ENCODE results near the gene ZNF17.

Gene ZNF17

DNA sequence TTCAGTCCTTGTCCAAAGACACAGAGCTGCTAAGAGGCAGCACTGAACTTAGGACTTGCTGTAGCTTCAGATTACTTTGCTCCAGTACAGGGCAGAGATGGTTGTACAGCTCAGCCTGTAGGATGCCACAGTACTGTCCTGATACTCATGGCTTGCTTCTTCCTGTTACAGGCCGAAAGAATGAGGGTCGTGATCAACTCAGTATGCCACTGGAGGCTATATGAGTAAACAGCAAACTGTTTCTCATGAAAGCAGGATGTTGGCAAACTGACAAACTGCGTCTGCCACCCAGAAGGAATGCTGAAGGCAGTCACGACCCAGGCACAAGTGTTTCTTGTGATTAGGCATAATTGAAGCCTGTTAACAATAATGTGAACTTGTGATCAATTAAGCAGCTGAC lies 27.0 kb downstream of the ZNF17 start:
- H2AFZ ChIP-seq (ENCODE audit: low read length): no peak overlapping the region
- no peak overlapping the region for H3K4me2 ChIP-seq (ENCODE audit: low read depth, low read length)
- no peak overlapping the region for H3K4me3 ChIP-seq (ENCODE audit: low read length)
- H3K79me2 ChIP-seq (ENCODE audit: low read length): peaks cover 53% of the 10 kb centered on the region
- no peaks in the 10 kb centered on the region for H4K20me1 ChIP-seq (ENCODE audit: insufficient read depth, low read length)
- H3K27ac ChIP-seq (ENCODE audit: low read length): no peak overlapping the region
- no peaks in the 10 kb centered on the region for H3K9me2 ChIP-seq (replicated peaks; ENCODE audit: insufficient read depth, low read length)
- H3K9me3 ChIP-seq (replicated peaks; ENCODE audit: insufficient read depth, low read length): no peaks in the 10 kb centered on the region
- TF ChIP-seq EZH2 (optimal IDR thresholded peaks at IDR 0.05; ENCODE audit: low read depth, low read length): no peak
- TF ChIP-seq, protein P1, sequence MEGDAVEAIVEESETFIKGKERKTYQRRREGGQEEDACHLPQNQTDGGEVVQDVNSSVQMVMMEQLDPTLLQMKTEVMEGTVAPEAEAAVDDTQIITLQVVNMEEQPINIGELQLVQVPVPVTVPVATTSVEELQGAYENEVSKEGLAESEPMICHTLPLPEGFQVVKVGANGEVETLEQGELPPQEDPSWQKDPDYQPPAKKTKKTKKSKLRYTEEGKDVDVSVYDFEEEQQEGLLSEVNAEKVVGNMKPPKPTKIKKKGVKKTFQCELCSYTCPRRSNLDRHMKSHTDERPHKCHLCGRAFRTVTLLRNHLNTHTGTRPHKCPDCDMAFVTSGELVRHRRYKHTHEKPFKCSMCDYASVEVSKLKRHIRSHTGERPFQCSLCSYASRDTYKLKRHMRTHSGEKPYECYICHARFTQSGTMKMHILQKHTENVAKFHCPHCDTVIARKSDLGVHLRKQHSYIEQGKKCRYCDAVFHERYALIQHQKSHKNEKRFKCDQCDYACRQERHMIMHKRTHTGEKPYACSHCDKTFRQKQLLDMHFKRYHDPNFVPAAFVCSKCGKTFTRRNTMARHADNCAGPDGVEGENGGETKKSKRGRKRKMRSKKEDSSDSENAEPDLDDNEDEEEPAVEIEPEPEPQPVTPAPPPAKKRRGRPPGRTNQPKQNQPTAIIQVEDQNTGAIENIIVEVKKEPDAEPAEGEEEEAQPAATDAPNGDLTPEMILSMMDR (IDR thresholded peaks at IDR 0.05; ENCODE audit: low read length): no peak
- TF ChIP-seq EZH2phosphoT487 (IDR thresholded peaks at IDR 0.05; ENCODE audit: low read length): no peak
- no peak overlapping the region for H3K9ac ChIP-seq (ENCODE audit: low read length)
- peaks cover under 1% of the 10 kb centered on the region; the same call in 1 of the 2 replicates for H3K36me3 ChIP-seq (replicated peaks; ENCODE audit: insufficient read depth, low read length)
- DNase-seq: no peak
- H3K4me1 ChIP-seq (ENCODE audit: low read length): peaks cover 9% of the 10 kb centered on the region
- no peaks in the 10 kb centered on the region for H3K27me3 ChIP-seq (replicated peaks; ENCODE audit: insufficient read depth, low read length)
- no peaks in the 10 kb centered on the region for H3F3A ChIP-seq (ENCODE audit: insufficient read depth, low read length)

GRCh38 chr19:57438925-57439324 lies 28.0 kb downstream of the ZNF17 start:
- H3K9me3 ChIP-seq (replicated peaks; ENCODE audit: insufficient read depth, low read length): no peaks in the 10 kb centered on the region
- H4K20me1 ChIP-seq (ENCODE audit: insufficient read depth, low read length): no peaks in the 10 kb centered on the region
- H3K9ac ChIP-seq (ENCODE audit: low read length): no peak overlapping the region
- H3K79me2 ChIP-seq (ENCODE audit: low read length): peaks cover 53% of the 10 kb centered on the region
- H3K4me3 ChIP-seq (ENCODE audit: low read length): no peak overlapping the region
- H3K36me3 ChIP-seq (replicated peaks; ENCODE audit: insufficient read depth, low read length): peaks cover 10% of the 10 kb centered on the region; the same call in 1 of the 2 replicates
- DNase-seq: no peak
- peaks cover 9% of the 10 kb centered on the region for H3K4me1 ChIP-seq (ENCODE audit: low read length)
- no peak overlapping the region for H3K27ac ChIP-seq (ENCODE audit: low read length)
- TF ChIP-seq EZH2phosphoT487 (IDR thresholded peaks at IDR 0.05; ENCODE audit: low read length): no peak
- TF ChIP-seq EZH2 (optimal IDR thresholded peaks at IDR 0.05; ENCODE audit: low read depth, low read length): no peak
- TF ChIP-seq, protein P1 (IDR thresholded peaks at IDR 0.05; ENCODE audit: low read length): no peak
- no peak overlapping the region for H2AFZ ChIP-seq (ENCODE audit: low read length)
- H3K4me2 ChIP-seq (ENCODE audit: low read depth, low read length): no peak overlapping the region
- no peaks in the 10 kb centered on the region for H3F3A ChIP-seq (ENCODE audit: insufficient read depth, low read length)
- H3K27me3 ChIP-seq (replicated peaks; ENCODE audit: insufficient read depth, low read length): no peaks in the 10 kb centered on the region
- no peaks in the 10 kb centered on the region for H3K9me2 ChIP-seq (replicated peaks; ENCODE audit: insufficient read depth, low read length)

DNA sequence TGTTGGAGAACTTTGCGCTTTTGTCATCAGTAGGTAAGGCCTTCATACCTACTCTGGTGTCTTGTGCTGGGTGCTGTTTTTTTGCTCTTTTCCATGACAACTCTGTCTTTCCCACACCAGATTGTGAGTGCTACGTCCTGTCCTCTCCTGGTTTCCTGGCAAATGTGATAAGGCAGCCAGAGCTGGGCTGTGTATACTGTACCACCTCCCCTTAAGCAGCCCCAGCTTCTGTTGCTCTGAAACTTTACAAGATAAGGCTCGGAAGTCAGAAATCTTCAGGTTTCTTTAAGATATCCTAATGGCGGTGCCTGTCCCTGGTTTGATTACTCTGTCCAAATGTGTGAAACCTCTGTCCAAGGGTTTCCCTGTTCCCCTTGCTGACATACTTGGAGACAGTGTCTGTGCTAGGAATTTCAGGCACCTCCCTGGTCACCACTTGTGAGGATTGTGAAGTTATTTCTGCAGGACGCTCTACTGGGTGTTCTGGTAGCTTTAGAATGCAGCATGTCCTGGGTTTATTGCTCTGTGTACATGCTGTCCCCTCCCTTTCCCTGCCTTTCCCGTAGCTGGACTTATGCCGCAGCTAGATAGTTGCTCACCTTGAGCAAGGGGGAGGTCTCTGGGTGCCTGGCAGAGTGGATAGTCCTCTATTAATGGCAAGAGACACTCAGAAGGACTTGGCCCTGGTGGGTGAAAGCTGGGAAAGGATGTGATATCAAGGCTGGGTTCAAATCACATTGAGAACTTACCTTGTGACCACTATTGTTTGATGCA lies 31.2 kb downstream of the ZNF17 start:
- Histone ChIP-seq H2AFZ (ENCODE audit: low read length) (no peak overlapping the region), H3K4me2 (ENCODE audit: low read depth, low read length) (no peak overlapping the region), H3K4me3 (ENCODE audit: low read length) (no peak overlapping the region), H3K36me3 (replicated peaks; ENCODE audit: insufficient read depth, low read length) (peaks cover 17% of the 10 kb centered on the region), H3K9me2 (replicated peaks; ENCODE audit: insufficient read depth, low read length) (no peaks in the 10 kb centered on the region), H3K9me3 (replicated peaks; ENCODE audit: insufficient read depth, low read length) (no peaks in the 10 kb centered on the region), H3K27ac (ENCODE audit: low read length) (no peak overlapping the region), H3K4me1 (ENCODE audit: low read length) (no peaks in the 10 kb centered on the region), H3K9ac (ENCODE audit: low read length) (no peak overlapping the region), H3K27me3 (replicated peaks; ENCODE audit: insufficient read depth, low read length) (no peaks in the 10 kb centered on the region), H4K20me1 (ENCODE audit: insufficient read depth, low read length) (no peaks in the 10 kb centered on the region), H3F3A (ENCODE audit: insufficient read depth, low read length) (no peaks in the 10 kb centered on the region), H3K79me2 (ENCODE audit: low read length) (peaks cover 35% of the 10 kb centered on the region)
- TF ChIP-seq EZH2phosphoT487 (IDR thresholded peaks at IDR 0.05; ENCODE audit: low read length): no peak
- TF ChIP-seq, protein P1 (IDR thresholded peaks at IDR 0.05; ENCODE audit: low read length): no peak
- TF ChIP-seq EZH2 (optimal IDR thresholded peaks at IDR 0.05; ENCODE audit: low read depth, low read length): no peak
- DNase-seq: no peak

Measured in MM.1S (cell line).